HG03469 (cell line): Measurements from ENCODE around the gene HEATR5A.
"Not testable (repeated sequence)": the region's sequence is repeated elsewhere in the genome, so short reads cannot be mapped to it uniquely, and the experiment has no call there.

Experiments used
- ATAC-seq: cut with Tn5 transposase; IDR thresholded peaks from one replicate; pipeline ENCODE4 v1.9.1; 2021; ENCODE audit warnings: mild to moderate bottlenecking, moderate library complexity, moderate number of reproducible peaks; ENCODE audit not compliant: unreplicated experiment

HEATR5A gene

DNA sequence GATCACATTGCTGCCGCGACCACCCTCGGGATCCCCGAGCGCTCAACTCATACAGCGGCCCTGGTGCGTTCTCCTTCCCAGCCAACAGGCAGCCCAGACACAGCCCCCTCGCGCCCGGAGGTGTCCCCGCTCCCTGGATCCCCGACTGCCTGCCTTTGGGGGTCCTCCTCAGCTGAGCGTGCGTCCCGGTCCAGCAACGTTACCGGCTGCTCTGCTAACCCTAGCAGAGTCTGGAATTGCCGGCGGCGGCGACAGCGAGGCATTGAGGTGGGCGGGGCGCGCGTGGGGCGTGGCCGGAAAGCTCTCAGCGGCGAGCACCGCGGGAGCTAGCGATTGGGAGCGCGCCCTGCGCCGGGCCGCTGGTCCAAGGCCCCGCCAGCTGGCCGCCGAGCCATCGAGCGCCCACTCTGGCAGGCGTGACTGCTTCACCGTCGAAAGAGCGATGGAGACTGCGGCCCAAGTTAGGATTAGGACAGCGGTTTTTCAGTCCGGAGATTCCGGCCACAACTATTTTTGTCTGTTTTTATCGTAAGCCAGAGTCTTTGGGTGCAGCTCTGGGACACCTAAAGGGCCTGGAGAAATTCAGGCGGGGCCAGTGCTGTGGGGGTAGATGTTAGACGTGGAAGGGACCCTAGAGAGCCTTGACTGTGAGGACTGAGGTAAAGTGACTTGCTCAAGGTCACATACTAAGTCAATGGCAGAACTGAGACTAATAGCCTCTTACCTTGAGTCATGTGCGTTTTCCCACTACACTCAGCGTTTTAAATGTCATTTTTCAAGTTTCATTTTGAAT lies at the start of gene HEATR5A:
TSS of gene HEATR5A (minus strand) at position 232 of the 793 bp plus-strand sequence. CDS start 17,575 bp downstream, outside the sequence.
- peak; percentile 94 for ATAC-seq

GRCh38 chr14:31466554-31466953 lies 46.2 kb upstream of the HEATR5A start:
- no peak for ATAC-seq

DNA sequence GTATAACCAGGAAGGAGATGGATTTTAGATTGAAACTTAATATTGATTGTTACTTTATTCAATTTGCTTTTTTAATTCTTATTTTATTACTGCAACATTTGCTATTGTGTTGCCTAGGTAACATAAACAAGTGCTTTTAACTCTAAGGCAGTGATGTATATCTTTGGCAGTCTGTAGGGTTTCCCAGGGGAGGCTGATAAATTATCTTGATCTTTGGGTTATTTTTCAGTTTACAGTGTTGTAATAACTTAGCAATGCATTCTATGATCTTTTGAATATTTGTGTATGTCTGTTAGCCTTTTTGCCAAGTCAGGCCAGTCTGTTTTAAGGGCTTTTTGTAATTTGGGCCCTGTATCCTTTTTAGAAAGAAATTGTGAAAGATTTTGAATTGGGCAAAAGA lies 44.8 kb upstream of the HEATR5A start:
- ATAC-seq = no peak

GRCh38 chr14:31462450-31462849 lies 42.1 kb upstream of the HEATR5A start:
- ATAC-seq = not testable (repeated sequence)

DNA sequence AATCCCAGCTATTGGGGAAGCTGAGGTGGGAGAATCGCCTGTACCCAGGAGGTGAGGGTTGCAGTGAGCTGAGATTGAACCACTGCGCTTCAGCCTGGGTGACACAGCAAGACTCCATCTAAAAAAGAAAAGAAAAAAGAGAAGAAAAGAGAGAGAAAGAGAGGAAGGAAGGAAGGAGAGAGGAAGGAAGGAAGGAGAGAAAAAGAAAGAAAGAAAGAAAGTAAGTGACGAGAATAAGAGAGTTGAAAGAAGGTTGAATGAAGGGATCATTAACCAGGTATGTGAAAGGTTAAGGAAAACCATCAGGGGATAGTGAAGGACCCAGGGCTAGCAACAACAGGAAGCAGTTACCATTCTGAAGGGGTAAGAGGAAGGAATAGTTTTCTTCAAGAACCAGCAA lies 41.2 kb upstream of the HEATR5A start:
- no peak for ATAC-seq

- no peak for ATAC-seq
Observed at GRCh38 chr14:31457665-31458659, 37.6 kb upstream of the HEATR5A start.

DNA sequence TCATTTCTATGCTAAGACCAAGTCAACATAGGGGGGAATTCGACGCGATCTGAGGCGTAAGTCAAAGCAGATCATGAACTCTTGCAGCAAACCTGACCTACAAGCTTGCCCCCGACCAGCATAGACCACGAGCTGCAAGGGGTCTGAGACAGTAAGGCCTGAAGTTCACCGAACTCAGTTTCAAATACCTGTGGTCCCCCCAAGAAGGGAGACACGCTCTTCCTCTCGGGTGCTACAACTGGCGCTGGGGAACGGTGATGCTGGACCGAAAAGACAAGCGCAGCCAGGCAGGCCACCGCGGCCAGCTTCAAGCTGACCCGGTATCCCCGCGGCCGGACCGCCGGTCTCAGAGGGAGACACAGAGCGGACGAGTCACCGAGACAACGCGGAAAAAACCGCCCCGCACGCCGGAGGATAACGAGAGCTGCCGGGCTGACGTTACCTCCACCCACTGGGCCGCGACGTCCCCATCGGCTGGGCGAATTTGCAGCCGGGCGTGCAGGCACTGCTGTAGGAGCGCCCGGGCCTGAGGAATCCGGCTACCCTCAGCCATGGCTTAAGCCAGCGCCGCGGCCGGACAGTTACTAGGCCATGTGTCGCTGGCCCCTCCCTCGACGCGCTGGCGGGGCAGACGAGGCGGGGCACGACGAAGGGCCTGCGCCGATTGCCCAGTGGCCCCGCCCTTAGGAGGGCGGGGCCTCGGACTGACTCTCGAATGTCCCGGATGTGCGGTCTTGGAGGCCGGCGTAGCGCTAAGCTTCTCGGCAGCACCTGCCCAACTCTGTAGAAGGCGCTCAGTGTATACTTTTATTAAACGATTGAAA lies 36.7 kb upstream of the HEATR5A start, which contains the start of gene DTD2:
TSS of gene DTD2 (minus strand) at position 666 of the 824 bp plus-strand sequence. CDS start at position 553, 113 bp downstream.
- peak; percentile 93 for ATAC-seq

GRCh38 chr14:31449971-31450610 lies 29.7 kb upstream of the HEATR5A start:
- no peak for ATAC-seq

DNA sequence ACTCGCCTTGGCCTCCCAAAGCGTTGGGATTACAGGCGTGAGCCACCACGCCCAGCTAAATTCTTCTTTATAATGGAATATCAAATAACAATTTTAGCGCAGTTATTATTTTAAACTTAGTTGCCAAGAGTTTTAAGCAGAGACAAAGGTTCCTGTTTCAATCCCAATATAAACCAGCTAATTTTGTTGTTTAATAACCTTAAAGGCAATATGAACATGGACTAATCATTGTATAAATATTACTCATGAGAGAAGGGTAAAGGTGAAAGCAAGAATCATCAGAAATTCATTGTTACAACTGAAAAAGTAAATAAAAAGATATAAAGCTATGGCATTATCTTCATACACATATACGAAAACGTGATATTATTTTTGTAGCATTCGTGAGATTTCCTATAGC lies 28.8 kb upstream of the HEATR5A start:
- no peak for ATAC-seq

- ATAC-seq = no peak
Observed at GRCh38 chr14:31445703-31446102, 25.4 kb upstream of the HEATR5A start.

DNA sequence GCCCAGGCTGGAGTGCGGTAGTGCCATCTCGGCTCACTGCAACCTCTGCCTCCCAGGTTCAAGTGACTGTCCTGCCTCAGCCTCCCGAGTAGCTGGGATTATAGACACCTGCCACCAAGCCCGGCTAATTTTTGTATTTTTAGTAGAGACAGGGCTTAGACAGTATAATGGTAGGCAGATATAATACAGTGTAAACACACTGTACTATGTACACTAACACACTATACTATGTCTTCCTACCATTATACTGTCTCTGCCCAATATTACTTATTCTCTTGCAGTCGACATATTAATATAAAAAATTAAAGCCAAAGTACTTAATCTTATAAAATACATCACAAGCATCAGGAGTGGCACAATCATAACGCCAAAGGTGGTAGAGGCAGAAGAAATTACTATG lies 21.9 kb upstream of the HEATR5A start:
- no peak for ATAC-seq

GRCh38 chr14:31441273-31442111 lies 21.1 kb upstream of the HEATR5A start:
- ATAC-seq = no peak

DNA sequence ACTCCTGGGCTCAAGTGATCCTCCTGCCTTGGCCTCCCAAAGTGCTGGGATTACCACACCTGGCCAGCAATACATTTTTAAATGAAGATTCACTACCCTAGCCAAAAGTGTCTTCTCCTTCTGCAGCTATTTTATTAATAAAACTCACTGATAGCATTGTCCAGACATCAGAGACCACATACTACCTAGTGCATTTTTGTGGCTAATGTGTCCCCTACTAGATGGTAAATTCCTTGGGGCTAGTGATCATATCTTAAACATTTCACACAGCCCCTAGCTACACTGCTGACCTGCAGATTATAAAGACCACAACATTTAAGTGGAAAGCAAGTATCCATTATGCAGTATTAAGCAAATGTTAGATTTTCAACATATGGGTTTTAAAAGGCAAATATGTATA lies 19.9 kb upstream of the HEATR5A start:
- no peak for ATAC-seq

DNA sequence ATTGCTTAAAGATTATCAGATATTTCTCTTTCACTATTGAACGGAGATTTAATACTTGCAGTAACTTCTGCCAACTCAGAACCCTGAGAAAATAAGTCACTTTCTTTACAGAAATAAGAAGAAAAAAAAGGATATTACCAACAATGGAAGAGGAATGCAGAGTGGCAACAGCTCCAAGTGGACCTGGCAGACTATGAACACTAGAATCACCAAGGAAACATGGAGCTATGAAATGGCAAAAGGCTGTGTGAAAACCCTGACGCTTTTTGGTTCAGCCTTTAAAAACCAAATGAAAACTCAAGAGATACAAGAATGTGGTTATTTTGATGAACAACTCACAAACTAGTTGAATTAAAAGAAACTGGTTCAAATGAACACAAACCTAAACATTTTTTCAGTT lies 19.2 kb upstream of the HEATR5A start:
- no peak for ATAC-seq

GRCh38 chr14:31437045-31437691 lies 16.8 kb upstream of the HEATR5A start:
- ATAC-seq = not testable (repeated sequence)

DNA sequence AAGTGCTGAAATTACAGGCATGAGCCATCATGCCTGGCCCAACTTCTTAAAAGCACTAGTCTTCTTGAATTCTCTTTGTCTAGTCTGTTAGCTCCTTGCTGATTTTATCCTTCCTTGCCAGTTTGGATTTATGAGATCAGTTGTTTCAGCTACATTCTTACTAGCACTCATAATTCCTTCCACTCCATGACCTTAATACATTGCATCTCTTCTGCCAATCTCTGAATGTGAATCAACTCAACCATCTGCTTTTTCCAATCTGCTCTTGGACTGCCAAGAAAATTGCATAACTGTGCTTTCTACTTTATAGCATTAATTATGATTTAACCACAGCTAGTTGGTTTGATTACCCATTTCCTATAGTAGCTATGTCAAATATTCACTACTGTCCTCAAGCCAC lies 14.9 kb upstream of the HEATR5A start:
- ATAC-seq = no peak

DNA sequence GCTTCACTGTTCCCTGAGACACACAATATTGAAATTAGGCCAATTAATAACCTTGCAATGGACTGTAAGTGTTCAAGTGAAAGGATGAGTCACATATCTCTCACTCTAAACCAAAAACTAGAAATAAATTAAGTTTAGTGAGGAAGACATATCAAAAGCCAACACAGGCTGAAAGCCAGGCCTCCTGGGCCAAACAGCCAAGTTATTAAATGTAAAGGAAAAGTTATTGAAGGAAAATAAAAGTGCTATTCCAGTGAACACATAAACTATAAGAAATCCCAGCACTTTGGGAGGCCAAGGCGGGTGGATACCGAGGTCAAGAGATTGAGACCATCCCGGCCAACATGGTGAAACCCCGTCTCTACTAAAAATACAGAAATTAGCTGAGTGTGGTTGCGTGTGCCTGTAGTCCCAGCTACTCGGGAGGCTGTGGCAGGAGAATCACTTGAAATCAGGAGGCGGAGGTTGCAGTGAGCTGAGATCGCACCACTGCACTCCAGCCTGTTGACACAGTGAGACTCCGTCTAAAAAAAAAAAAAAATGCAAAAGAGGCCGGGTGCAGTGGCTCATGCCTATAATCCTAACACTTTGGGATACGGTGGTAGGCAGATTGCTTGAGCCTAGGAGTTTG lies 10.4 kb upstream of the HEATR5A start:
- no peak for ATAC-seq

- no peak for ATAC-seq
Observed at GRCh38 chr14:31429791-31430190, 9.4 kb upstream of the HEATR5A start.
